ENCODE measurements around the gene PLA2G4B.

GRCh38 chr15:41852736-41853590 lies 14.3 kb downstream of the PLA2G4B start:
- TF ChIP-seq CTCF (optimal IDR thresholded peaks at IDR 0.05 in 1 of 3, IDR thresholded peaks at IDR 0.05 in 1 of 3, conservative IDR thresholded peaks at IDR 0.05 in 1 of 3; ENCODE audit: extremely low read depth in 1 of 3, insufficient read depth in 2 of 3, low read length in 3 of 3) (no peak), EZH2 (IDR thresholded peaks at IDR 0.05; ENCODE audit: low read length) (no peak)

Data from keratinocyte (primary cell).